A549 (cell line): ENCODE results near the gene VPS37B.

ENCODE experiments used
- CTCF ChIP-seq: fragments of >200 bp; sonication (Bioruptor Twin); formaldehyde crosslinking; IDR thresholded peaks from 3 replicates; pipeline ENCODE4 v1.5.1; 2016
- ELK1 ChIP-seq: fragments of 150-350 bp; IDR thresholded peaks from 2 replicates; pipeline ENCODE4 v1.6.1; 2014; ENCODE audit warnings: low read depth, mild to moderate bottlenecking, low read length
- EP300 ChIP-seq, 2 experiments: fragments of >200 bp; sonication (Bioruptor Twin); formaldehyde crosslinking; IDR thresholded peaks; 2 replicates in 1 of 2; 3 replicates in 1 of 2; pipeline ENCODE4 v1.6.1; 2016 to 2017
- POLR2A ChIP-seq: IDR thresholded peaks from 2 replicates; pipeline ENCODE4 v1.6.1; 2012; ENCODE audit warnings: mild to moderate bottlenecking, low read length

- TF ChIP-seq EP300 (IDR thresholded peaks at IDR 0.05) (no peak), POLR2A (no peak), CTCF (no peak), ELK1 (no peak)
Observed at GRCh38 chr12:122842505-122843405, 53.2 kb downstream of the VPS37B start.
